ENCODE measurements around the gene RAP1A.

RAP1A gene

DNA sequence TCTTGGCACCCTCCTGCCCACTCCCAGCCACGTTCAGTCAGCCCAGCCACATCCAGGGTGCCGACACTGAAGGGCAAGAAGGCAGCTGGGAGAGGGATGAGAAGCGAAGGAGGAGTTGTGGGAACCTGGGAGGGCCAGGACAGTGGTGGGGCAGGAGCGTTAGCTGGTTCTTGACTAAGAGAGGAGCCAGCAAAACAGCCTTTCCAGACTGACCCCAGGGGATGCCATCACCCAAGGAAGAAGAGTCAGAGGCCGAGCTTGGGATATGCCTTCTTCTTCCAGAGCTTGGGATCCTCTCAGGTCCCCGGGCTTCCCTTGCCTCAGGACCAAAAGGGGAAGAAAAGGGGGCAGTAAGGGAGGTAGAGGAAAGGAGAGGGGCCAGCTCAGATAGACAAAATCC lies 112.4 kb downstream of the RAP1A start:
- TF ChIP-seq, protein P1, sequence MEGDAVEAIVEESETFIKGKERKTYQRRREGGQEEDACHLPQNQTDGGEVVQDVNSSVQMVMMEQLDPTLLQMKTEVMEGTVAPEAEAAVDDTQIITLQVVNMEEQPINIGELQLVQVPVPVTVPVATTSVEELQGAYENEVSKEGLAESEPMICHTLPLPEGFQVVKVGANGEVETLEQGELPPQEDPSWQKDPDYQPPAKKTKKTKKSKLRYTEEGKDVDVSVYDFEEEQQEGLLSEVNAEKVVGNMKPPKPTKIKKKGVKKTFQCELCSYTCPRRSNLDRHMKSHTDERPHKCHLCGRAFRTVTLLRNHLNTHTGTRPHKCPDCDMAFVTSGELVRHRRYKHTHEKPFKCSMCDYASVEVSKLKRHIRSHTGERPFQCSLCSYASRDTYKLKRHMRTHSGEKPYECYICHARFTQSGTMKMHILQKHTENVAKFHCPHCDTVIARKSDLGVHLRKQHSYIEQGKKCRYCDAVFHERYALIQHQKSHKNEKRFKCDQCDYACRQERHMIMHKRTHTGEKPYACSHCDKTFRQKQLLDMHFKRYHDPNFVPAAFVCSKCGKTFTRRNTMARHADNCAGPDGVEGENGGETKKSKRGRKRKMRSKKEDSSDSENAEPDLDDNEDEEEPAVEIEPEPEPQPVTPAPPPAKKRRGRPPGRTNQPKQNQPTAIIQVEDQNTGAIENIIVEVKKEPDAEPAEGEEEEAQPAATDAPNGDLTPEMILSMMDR (IDR thresholded peaks at IDR 0.05; ENCODE audit: insufficient read depth, low read length, missing control alignments), result no peak
- no peak for DNase-seq (ENCODE audit: low read depth, low spot score)
- no peak overlapping the region for H3K4me3 ChIP-seq (ENCODE audit: low read depth, low read length)
- ChIA-PET POLR2A (no interaction called here), CTCF (interaction anchor here (0.7 to 10.1 kb wide), 7 partner anchors 11 to 224 kb away, joined by 3 to 130 read pairs (median 5); no protein-coding TSS in a partner anchor)

DNA sequence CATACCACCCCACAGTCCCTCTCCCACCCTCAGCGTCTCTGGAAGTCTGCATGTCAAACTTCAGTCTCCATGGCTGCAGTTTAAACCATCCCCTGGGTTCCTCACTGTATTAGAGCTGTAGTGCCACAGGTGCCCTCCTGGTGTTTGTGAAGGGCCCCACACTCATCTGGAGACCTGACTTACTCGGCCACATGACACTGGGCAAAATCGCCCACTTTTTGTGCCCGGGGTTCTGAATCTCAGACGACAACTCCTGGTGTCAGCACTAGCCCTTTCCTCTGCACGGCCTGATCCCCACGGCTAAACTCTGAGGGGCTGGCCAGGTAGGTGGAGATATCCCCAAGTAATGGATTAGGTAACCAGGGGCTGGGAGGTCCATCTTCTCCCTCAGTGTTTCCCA lies 113.1 kb downstream of the RAP1A start:
- DNase-seq (ENCODE audit: low read depth, low spot score), result no peak
- H3K4me3 ChIP-seq (ENCODE audit: low read depth, low read length), result no peak overlapping the region
- CTCF ChIA-PET, result interaction anchor here (0.5 to 10.1 kb wide), 6 partner anchors 15 to 226 kb away, joined by 3 to 130 read pairs (median 4); no protein-coding TSS in a partner anchor
- TF ChIP-seq, protein P1 (IDR thresholded peaks at IDR 0.05; ENCODE audit: insufficient read depth, low read length, missing control alignments), result no peak
- POLR2A ChIA-PET, result no interaction called here

DNA sequence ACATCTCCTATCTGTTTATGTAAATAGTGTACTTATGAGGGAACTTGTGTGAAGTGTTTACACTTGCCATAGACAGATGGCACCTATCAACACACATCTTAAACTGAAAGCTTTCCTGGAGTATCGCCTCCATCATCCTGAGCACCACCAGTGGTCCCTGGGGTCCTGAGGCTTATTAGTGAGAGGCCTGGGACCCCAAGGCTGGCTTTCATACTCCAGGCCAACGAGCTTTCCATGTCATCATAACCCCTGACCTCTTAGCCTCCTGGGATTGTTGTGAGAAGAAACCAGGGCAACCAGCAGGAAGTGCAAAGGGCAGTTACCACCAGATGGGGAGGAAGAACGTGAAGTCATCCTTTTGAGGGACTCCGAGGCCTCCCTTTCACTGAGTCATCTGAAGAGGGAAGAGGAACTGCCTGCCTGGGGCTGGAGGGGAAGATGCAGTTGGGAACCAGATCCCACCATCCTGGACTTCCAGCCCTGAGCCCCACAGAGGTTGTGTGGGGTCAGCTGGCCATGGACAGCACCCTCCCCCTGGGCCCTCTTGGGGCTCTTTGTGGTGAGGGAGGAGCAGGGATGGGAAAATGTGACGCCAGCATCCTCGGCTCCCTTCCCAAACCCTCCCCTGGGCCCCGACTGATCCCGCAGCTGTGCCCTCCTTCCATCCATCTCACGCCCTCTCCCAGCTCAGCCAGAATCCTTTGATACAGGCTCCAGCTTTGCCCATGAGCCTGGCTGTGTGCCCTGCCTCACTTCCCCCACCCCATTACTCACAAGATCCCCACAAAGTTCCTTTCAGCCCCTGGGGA lies 113.8 kb downstream of the RAP1A start:
- CTCF ChIA-PET, result interaction anchor here (0.5 to 10.1 kb wide), 7 partner anchors 14 to 227 kb away, joined by 3 to 130 read pairs (median 4); no protein-coding TSS in a partner anchor
- no peak for DNase-seq (ENCODE audit: low read depth, low spot score)
- H3K4me3 ChIP-seq (ENCODE audit: low read depth, low read length), result no peak overlapping the region
- POLR2A ChIA-PET, result no interaction called here
- TF ChIP-seq, protein P1 (IDR thresholded peaks at IDR 0.05; ENCODE audit: insufficient read depth, low read length, missing control alignments), result no peak

DNA sequence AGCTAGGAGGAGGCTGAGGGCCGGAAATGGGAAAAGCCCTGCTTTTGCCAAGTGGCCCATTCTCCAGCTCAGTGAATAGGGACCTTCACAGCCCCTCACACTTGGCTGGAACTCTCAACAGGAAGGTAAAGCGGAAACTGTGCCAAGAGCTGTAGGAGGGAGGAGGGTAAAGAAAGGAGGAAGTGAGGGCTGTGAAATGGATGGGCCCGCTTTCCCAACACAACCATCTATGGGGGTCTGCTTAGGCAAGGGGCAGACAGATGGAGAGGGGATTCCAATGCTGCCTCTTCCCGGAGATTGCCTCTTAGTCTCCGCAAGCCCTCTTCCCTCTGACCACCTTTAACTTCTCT lies 114.4 kb downstream of the RAP1A start:
- no peak overlapping the region for H3K4me3 ChIP-seq (ENCODE audit: low read depth, low read length)
- ChIA-PET POLR2A (no interaction called here), CTCF (interaction anchor here (1.4 to 10.1 kb wide), 5 partner anchors 14 to 227 kb away, joined by 4 to 130 read pairs (median 22); no protein-coding TSS in a partner anchor)
- no peak for DNase-seq (ENCODE audit: low read depth, low spot score)
- TF ChIP-seq, protein P1 (IDR thresholded peaks at IDR 0.05; ENCODE audit: insufficient read depth, low read length, missing control alignments), result no peak

DNA sequence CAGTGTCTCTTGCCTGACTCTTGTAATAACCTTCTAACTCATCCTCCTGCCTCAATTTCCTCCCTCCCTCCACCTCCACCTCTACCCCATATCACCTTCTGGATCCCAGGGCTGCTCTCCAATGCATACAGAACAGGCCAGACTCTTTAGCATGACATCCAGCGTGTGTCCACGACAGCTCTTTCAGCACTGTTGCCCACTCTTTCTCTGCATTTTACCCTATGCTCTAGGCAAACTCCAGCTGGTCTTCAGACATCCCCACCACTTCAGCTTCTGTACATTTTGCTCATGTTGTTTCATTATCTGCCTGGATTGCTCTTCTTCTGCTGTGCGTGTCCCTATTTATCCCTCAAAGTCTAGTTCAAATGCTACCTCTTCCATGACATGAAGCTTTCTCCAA lies 114.8 kb downstream of the RAP1A start:
- no peak overlapping the region for H3K4me3 ChIP-seq (ENCODE audit: low read depth, low read length)
- ChIA-PET CTCF (interaction anchor here (2.9 to 10.1 kb wide), 4 partner anchors 13 to 35 kb away, joined by 12 to 130 read pairs (median 68); no protein-coding TSS in a partner anchor), POLR2A (no interaction called here)
- TF ChIP-seq, protein P1 (IDR thresholded peaks at IDR 0.05; ENCODE audit: insufficient read depth, low read length, missing control alignments), result no peak
- DNase-seq (ENCODE audit: low read depth, low spot score), result no peak

DNA sequence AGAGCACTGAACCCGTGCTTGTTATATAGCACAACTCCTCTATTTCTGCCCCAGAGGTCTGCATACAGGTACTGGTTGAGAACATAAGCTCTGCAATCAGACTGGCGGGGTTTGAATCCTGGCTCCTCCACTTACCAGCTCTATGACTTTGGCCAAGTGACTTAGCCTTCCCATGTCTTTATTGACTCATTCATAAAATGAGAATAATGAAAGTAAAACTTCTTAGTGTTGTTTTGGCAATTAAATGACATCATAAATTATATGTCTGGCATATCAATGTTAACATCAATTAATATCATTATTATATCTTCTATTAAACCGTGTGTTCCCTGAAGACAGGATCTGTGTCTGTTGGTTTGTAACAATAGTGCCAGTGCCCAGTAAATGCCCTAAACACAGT lies 115.3 kb downstream of the RAP1A start:
- no peak for DNase-seq (ENCODE audit: low read depth, low spot score)
- TF ChIP-seq, protein P1 (IDR thresholded peaks at IDR 0.05; ENCODE audit: insufficient read depth, low read length, missing control alignments), result no peak
- H3K4me3 ChIP-seq (ENCODE audit: low read depth, low read length), result no peak overlapping the region
- POLR2A ChIA-PET, result interaction anchor here (0.6 kb wide), 1 partner anchor 1187 kb away, joined by 3 read pairs; no protein-coding TSS in a partner anchor
- CTCF ChIA-PET, result interaction anchor here (2.9 to 10.1 kb wide), 4 partner anchors 13 to 34 kb away, joined by 12 to 130 read pairs (median 68); no protein-coding TSS in a partner anchor
